ENCODE data around the gene ASB18. TPM values are rescaled to one million over a fixed set of nuclear protein-coding genes. Genes with fewer than 3 reads are reported as not detected.

Gene ASB18
- polyA plus RNA-seq, 1 experiment = not detected

GRCh38 chr2:236157815-236158498 is 106.2 kb downstream of the ASB18 start:
- TF ChIP-seq, protein P1, sequence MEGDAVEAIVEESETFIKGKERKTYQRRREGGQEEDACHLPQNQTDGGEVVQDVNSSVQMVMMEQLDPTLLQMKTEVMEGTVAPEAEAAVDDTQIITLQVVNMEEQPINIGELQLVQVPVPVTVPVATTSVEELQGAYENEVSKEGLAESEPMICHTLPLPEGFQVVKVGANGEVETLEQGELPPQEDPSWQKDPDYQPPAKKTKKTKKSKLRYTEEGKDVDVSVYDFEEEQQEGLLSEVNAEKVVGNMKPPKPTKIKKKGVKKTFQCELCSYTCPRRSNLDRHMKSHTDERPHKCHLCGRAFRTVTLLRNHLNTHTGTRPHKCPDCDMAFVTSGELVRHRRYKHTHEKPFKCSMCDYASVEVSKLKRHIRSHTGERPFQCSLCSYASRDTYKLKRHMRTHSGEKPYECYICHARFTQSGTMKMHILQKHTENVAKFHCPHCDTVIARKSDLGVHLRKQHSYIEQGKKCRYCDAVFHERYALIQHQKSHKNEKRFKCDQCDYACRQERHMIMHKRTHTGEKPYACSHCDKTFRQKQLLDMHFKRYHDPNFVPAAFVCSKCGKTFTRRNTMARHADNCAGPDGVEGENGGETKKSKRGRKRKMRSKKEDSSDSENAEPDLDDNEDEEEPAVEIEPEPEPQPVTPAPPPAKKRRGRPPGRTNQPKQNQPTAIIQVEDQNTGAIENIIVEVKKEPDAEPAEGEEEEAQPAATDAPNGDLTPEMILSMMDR (IDR thresholded peaks at IDR 0.05; ENCODE audit: insufficient read depth, low read depth, low read length) = no peak
- CTCF ChIA-PET = interaction anchor here (1.4 kb wide), 1 partner anchor 20 kb away, joined by 3 read pairs; no protein-coding TSS in a partner anchor
- POLR2A ChIA-PET = no interaction called here
- H3K4me3 ChIP-seq (ENCODE audit: low read depth, low read length) = no peak overlapping the region
- H3K36me3 ChIP-seq (ENCODE audit: control insufficient read depth, insufficient read depth, low read length) = no peaks in the 10 kb centered on the region
- no peak for DNase-seq (ENCODE audit: low read depth)
- peaks cover 18% of the 10 kb centered on the region for H3K27me3 ChIP-seq (ENCODE audit: control insufficient read depth, insufficient read depth, low read length)

DNA sequence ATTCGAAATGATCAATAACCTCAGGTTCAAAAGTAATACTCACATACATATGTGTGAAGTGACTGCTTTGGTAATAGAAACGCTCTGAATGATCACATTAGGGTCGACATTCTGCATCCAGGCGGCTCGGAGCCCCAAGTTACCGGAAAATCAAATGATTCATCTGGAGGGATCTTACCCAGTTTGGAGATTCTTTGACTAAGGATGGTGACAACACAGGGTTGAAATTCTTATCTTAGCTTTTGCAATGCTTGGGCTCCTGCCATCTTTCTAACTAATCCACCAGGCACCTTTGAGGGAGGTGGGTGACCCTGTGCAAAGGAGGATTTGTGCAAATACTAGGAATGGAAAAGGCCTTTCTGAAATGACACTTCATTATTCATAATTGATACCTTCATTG is 106.8 kb downstream of the ASB18 start:
- DNase-seq (ENCODE audit: low read depth) = no peak

GRCh38 chr2:236156860-236157194 is 107.4 kb downstream of the ASB18 start:
- Histone ChIP-seq H3K36me3 (ENCODE audit: control insufficient read depth, insufficient read depth, low read length) (no peaks in the 10 kb centered on the region), H3K27me3 (ENCODE audit: control insufficient read depth, insufficient read depth, low read length) (peaks cover 16% of the 10 kb centered on the region), H3K4me3 (ENCODE audit: low read depth, low read length) (no peak overlapping the region)
- TF ChIP-seq, protein P1 (IDR thresholded peaks at IDR 0.05; ENCODE audit: insufficient read depth, low read depth, low read length) = no peak
- no peak for DNase-seq (ENCODE audit: low read depth)
- CTCF ChIA-PET = no interaction called here
- POLR2A ChIA-PET = no interaction called here

More for the DNA sequence above, 106.8 kb downstream of the ASB18 start:
- ChIA-PET POLR2A (no interaction called here), CTCF (no interaction called here)
- Histone ChIP-seq H3K36me3 (ENCODE audit: control insufficient read depth, insufficient read depth, low read length) (no peaks in the 10 kb centered on the region), H3K27me3 (ENCODE audit: control insufficient read depth, insufficient read depth, low read length) (peaks cover 17% of the 10 kb centered on the region), H3K4me3 (ENCODE audit: low read depth, low read length) (no peak overlapping the region)
- TF ChIP-seq, protein P1 (IDR thresholded peaks at IDR 0.05; ENCODE audit: insufficient read depth, low read depth, low read length) = no peak

GRCh38 chr2:236156095-236156859 is 107.9 kb downstream of the ASB18 start:
- TF ChIP-seq, protein P1 (IDR thresholded peaks at IDR 0.05; ENCODE audit: insufficient read depth, low read depth, low read length) = no peak
- H3K36me3 ChIP-seq (ENCODE audit: control insufficient read depth, insufficient read depth, low read length) = no peaks in the 10 kb centered on the region
- DNase-seq (ENCODE audit: low read depth) = no peak
- ChIA-PET CTCF (interaction anchor here (0.7 to 2.6 kb wide), 2 partner anchors 13 to 22 kb away, joined by 3 to 12 read pairs; no protein-coding TSS in a partner anchor), POLR2A (no interaction called here)
- no peak overlapping the region for H3K4me3 ChIP-seq (ENCODE audit: low read depth, low read length)
- H3K27me3 ChIP-seq (ENCODE audit: control insufficient read depth, insufficient read depth, low read length) = peaks cover 16% of the 10 kb centered on the region

DNA sequence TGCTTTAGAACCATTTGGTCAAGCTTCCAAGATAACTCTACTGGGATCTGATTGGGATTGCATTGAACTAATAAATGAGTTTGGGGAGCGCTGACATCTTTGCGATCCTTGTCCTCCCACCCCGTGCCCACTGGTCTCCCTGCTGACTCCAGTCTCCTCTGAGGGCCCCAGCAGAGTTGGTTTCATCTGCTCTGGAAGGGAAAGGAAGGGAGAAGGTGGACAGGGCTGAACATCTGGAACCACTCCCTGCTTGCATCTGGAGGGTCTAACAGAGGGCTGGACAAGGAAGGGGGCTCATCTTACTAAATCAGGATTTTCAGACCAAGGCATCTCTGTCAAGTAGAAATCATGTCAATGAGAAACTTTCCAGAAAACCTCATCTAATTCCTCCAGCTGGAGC is 108.8 kb downstream of the ASB18 start:
- POLR2A ChIA-PET = no interaction called here
- no peak for DNase-seq (ENCODE audit: low read depth)
- no peaks in the 10 kb centered on the region for H3K36me3 ChIP-seq (ENCODE audit: control insufficient read depth, insufficient read depth, low read length)
- TF ChIP-seq, protein P1 (IDR thresholded peaks at IDR 0.05; ENCODE audit: insufficient read depth, low read depth, low read length) = no peak
- H3K4me3 ChIP-seq (ENCODE audit: low read depth, low read length) = no peak overlapping the region
- CTCF ChIA-PET = interaction anchor here (2.6 kb wide), 1 partner anchor 12 kb away, joined by 12 read pairs; no protein-coding TSS in a partner anchor
- peaks cover 13% of the 10 kb centered on the region for H3K27me3 ChIP-seq (ENCODE audit: control insufficient read depth, insufficient read depth, low read length)

All from BJ (cell line).